ENCODE results near the gene TREML2. TPM values are rescaled to one million over a fixed set of nuclear protein-coding genes. Genes with fewer than 3 reads are reported as not detected.

TREML2 gene
- total and polyA plus RNA-seq, 9 of the 15 experiments (the other 6 are each of a cell fraction or from before 2014, with no cell fraction given), result 0.20 to 2.9 (median 1.4) TPM

GRCh38 chr6:41214559-41215238, 13.8 kb upstream of the TREML2 start (continued):
- no peak for TF ChIP-seq CEBPZ (IDR thresholded peaks at IDR 0.05; ENCODE audit: borderline replicate concordance, low read depth, low read length)
- TF ChIP-seq DDX20 (tag; IDR thresholded peaks at IDR 0.05; ENCODE audit: low read depth), result no peak
- TF ChIP-seq TAL1 (IDR thresholded peaks at IDR 0.05), result peak; percentile 49
- TF ChIP-seq MXI1 (IDR thresholded peaks at IDR 0.05; ENCODE audit: low read depth, low read length), result no peak
- no peak for TF ChIP-seq SIRT6 (IDR thresholded peaks at IDR 0.05; ENCODE audit: low read depth, low read length)
- TF ChIP-seq, protein P1, sequence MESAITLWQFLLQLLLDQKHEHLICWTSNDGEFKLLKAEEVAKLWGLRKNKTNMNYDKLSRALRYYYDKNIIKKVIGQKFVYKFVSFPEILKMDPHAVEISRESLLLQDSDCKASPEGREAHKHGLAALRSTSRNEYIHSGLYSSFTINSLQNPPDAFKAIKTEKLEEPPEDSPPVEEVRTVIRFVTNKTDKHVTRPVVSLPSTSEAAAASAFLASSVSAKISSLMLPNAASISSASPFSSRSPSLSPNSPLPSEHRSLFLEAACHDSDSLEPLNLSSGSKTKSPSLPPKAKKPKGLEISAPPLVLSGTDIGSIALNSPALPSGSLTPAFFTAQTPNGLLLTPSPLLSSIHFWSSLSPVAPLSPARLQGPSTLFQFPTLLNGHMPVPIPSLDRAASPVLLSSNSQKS (CRISPR knock-in tag; IDR thresholded peaks at IDR 0.05), result no peak
- TF ChIP-seq, protein P2, sequence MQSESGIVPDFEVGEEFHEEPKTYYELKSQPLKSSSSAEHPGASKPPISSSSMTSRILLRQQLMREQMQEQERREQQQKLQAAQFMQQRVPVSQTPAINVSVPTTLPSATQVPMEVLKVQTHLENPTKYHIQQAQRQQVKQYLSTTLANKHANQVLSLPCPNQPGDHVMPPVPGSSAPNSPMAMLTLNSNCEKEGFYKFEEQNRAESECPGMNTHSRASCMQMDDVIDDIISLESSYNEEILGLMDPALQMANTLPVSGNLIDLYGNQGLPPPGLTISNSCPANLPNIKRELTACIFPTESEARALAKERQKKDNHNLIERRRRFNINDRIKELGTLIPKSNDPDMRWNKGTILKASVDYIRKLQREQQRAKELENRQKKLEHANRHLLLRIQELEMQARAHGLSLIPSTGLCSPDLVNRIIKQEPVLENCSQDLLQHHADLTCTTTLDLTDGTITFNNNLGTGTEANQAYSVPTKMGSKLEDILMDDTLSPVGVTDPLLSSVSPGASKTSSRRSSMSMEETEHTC (IDR thresholded peaks at IDR 0.05), result peak; percentile 62; the same call in 1 of the 2 replicates
- TF ChIP-seq, protein P3, sequence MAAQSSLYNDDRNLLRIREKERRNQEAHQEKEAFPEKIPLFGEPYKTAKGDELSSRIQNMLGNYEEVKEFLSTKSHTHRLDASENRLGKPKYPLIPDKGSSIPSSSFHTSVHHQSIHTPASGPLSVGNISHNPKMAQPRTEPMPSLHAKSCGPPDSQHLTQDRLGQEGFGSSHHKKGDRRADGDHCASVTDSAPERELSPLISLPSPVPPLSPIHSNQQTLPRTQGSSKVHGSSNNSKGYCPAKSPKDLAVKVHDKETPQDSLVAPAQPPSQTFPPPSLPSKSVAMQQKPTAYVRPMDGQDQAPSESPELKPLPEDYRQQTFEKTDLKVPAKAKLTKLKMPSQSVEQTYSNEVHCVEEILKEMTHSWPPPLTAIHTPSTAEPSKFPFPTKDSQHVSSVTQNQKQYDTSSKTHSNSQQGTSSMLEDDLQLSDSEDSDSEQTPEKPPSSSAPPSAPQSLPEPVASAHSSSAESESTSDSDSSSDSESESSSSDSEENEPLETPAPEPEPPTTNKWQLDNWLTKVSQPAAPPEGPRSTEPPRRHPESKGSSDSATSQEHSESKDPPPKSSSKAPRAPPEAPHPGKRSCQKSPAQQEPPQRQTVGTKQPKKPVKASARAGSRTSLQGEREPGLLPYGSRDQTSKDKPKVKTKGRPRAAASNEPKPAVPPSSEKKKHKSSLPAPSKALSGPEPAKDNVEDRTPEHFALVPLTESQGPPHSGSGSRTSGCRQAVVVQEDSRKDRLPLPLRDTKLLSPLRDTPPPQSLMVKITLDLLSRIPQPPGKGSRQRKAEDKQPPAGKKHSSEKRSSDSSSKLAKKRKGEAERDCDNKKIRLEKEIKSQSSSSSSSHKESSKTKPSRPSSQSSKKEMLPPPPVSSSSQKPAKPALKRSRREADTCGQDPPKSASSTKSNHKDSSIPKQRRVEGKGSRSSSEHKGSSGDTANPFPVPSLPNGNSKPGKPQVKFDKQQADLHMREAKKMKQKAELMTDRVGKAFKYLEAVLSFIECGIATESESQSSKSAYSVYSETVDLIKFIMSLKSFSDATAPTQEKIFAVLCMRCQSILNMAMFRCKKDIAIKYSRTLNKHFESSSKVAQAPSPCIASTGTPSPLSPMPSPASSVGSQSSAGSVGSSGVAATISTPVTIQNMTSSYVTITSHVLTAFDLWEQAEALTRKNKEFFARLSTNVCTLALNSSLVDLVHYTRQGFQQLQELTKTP (IDR thresholded peaks at IDR 0.05; ENCODE audit: low read depth in 1 of 2, partially characterized antibody in 2 of 2), result peak in 1 of 2 experiments; percentile 56
- no peak for TF ChIP-seq SMAD2 (IDR thresholded peaks at IDR 0.05; ENCODE audit: low read depth, low read length)
- no peak for TF ChIP-seq SAFB (IDR thresholded peaks at IDR 0.05; ENCODE audit: borderline replicate concordance, low read depth, low read length)
- TF ChIP-seq STAT6 (CRISPR knock-in tag; IDR thresholded peaks at IDR 0.05), result no peak
- peak; percentile 97 for TF ChIP-seq ZEB2 (IDR thresholded peaks at IDR 0.05)

Measured in K562 (cell line).